H9 (cell line): ENCODE measurements around the gene EIF5A2. TPM values are rescaled to one million over a fixed set of nuclear protein-coding genes. Genes with fewer than 3 reads are reported as not detected.

Experiments used
- DNase-seq: peaks from one replicate; pipeline ENCODE4 v3.0.0-alpha.2; 2017
- H2AFZ ChIP-seq: one replicate; pipeline ENCODE4 v1.6.1; 2013; ENCODE audit warnings: mild to moderate bottlenecking, low read length, control low read depth, moderate library complexity
- H2AK5ac ChIP-seq: 2 replicates; pipeline ENCODE4 v1.6.1; 2013; ENCODE audit warnings: low read length, control low read depth, mixed read lengths; ENCODE audit not compliant: insufficient read length
- H2BK120ac ChIP-seq: one replicate; pipeline ENCODE4 v1.6.1; 2013; ENCODE audit warnings: low read depth, mild to moderate bottlenecking, low read length, control low read depth, inconsistent platforms; ENCODE audit not compliant: poor library complexity, severe bottlenecking
- H2BK12ac ChIP-seq: 2 replicates; pipeline ENCODE4 v1.6.1; 2013; ENCODE audit warnings: low read length, control low read depth, mixed read lengths, low read depth; ENCODE audit not compliant: insufficient read length
- H2BK15ac ChIP-seq: 2 replicates; pipeline ENCODE4 v1.6.1; 2013; ENCODE audit warnings: low read depth, low read length, control low read depth
- H2BK20ac ChIP-seq: one replicate; pipeline ENCODE4 v1.6.1; 2013; ENCODE audit warnings: low read depth, mild to moderate bottlenecking, low read length, control low read depth, inconsistent platforms; ENCODE audit not compliant: poor library complexity, severe bottlenecking
- H2BK5ac ChIP-seq: 2 replicates; pipeline ENCODE4 v1.6.1; 2013; ENCODE audit warnings: low read length, control low read depth, mixed read lengths; ENCODE audit not compliant: insufficient read length
- H3K14ac ChIP-seq: 2 replicates; pipeline ENCODE4 v1.6.1; 2013; ENCODE audit warnings: low read length, control low read depth; ENCODE audit not compliant: insufficient read depth
- H3K18ac ChIP-seq: 2 replicates; pipeline ENCODE4 v1.6.1; 2013; ENCODE audit warnings: low read depth, mild to moderate bottlenecking, mixed read lengths, low read length, control low read depth; ENCODE audit not compliant: insufficient read length
- H3K23ac ChIP-seq: 2 replicates; pipeline ENCODE4 v1.6.1; 2013; ENCODE audit warnings: low read length, control low read depth, mixed read lengths, low read depth; ENCODE audit not compliant: insufficient read length
- H3K23me2 ChIP-seq: 2 replicates; pipeline ENCODE4 v1.6.1; 2013; ENCODE audit warnings: low read depth, mild to moderate bottlenecking, mixed read lengths, low read length, control low read depth; ENCODE audit not compliant: insufficient read length, poor library complexity, severe bottlenecking
- H3K27ac ChIP-seq: 2 replicates; pipeline ENCODE4 v1.5.1; 2013; ENCODE audit warnings: low read length, control low read depth, mixed read lengths, low read depth; ENCODE audit not compliant: insufficient read length
- H3K27me3 ChIP-seq: 2 replicates; pipeline ENCODE4 v1.6.1; 2013; ENCODE audit warnings: low read length, control low read depth, inconsistent platforms; ENCODE audit not compliant: insufficient read depth
- H3K4ac ChIP-seq: 2 replicates; pipeline ENCODE4 v1.6.1; 2013; ENCODE audit warnings: low read depth, mild to moderate bottlenecking, control low read depth, inconsistent platforms, low read length, moderate library complexity
- H3K4me1 ChIP-seq: 2 replicates; pipeline ENCODE4 v1.6.1; 2013; ENCODE audit warnings: low read length, control low read depth, inconsistent platforms; ENCODE audit not compliant: insufficient read depth
- H3K4me2 ChIP-seq: 2 replicates; pipeline ENCODE4 v1.6.1; 2013; ENCODE audit warnings: low read length, control low read depth, mixed read lengths; ENCODE audit not compliant: insufficient read length, insufficient read depth
- H3K56ac ChIP-seq: 2 replicates; pipeline ENCODE4 v1.6.1; 2013; ENCODE audit warnings: low read depth, mild to moderate bottlenecking, mixed read lengths, low read length, control low read depth; ENCODE audit not compliant: insufficient read length
- H3K79me1 ChIP-seq: 2 replicates; pipeline ENCODE4 v1.6.1; 2013; ENCODE audit warnings: low read depth, mild to moderate bottlenecking, moderate library complexity, low read length, control low read depth, inconsistent platforms; ENCODE audit not compliant: insufficient read depth, poor library complexity, severe bottlenecking
- H3K79me2 ChIP-seq: 2 replicates; pipeline ENCODE4 v1.6.1; 2013; ENCODE audit warnings: low read length, control low read depth, inconsistent platforms; ENCODE audit not compliant: insufficient read depth
- H3K9ac ChIP-seq: 2 replicates; pipeline ENCODE4 v1.6.1; 2013; ENCODE audit warnings: low read length, control low read depth, mixed read lengths; ENCODE audit not compliant: insufficient read length; ENCODE audit errors: extremely low read depth
- H3K9me3 ChIP-seq: one replicate; pipeline ENCODE4 v1.6.1; 2013; ENCODE audit warnings: low read depth, low read length, inconsistent platforms; ENCODE audit not compliant: control insufficient read depth
- H3T11ph ChIP-seq: one replicate; pipeline ENCODE4 v1.6.1; 2013; ENCODE audit warnings: mild to moderate bottlenecking, low read length, control low read depth, inconsistent platforms
- H4K20me1 ChIP-seq: one replicate; pipeline ENCODE4 v1.6.1; 2013; ENCODE audit not compliant: control insufficient read depth, insufficient read length, insufficient read depth
- H4K5ac ChIP-seq: 2 replicates; pipeline ENCODE4 v1.6.1; 2013; ENCODE audit warnings: low read depth, mild to moderate bottlenecking, mixed read lengths, low read length, control low read depth; ENCODE audit not compliant: insufficient read length
- H4K8ac ChIP-seq: replicated peaks from 2 replicates; pipeline ENCODE4 v1.6.1; 2013; ENCODE audit warnings: low read length, control low read depth, mixed read lengths, low read depth; ENCODE audit not compliant: insufficient read length
- H4K91ac ChIP-seq: 2 replicates; pipeline ENCODE4 v1.6.1; 2013; ENCODE audit warnings: low read depth, mild to moderate bottlenecking, moderate library complexity, mixed read lengths, low read length, control low read depth; ENCODE audit not compliant: insufficient read length
- H3K27ac Mint-ChIP-seq, 3 experiments: 2 replicates in 2 of 3; 3 replicates in 1 of 3; pipeline ENCODE4 v1.8.0; 2020 to 2021; ENCODE audit warnings: mixed read lengths in 3 of 3, mild to moderate bottlenecking in 1 of 3, moderate library complexity in 1 of 3
- H3K27me3 Mint-ChIP-seq: 2 replicates; pipeline ENCODE4 v1.8.0; 2021; ENCODE audit warnings: low read depth, mild to moderate bottlenecking, moderate library complexity, mixed read lengths
- H3K36me3 Mint-ChIP-seq, 3 experiments: 2 replicates in 2 of 3; 3 replicates in 1 of 3; pipeline ENCODE4 v1.8.0; 2020 to 2021; ENCODE audit warnings: low read depth in 3 of 3, mixed read lengths in 3 of 3; ENCODE audit not compliant: insufficient read depth in 1 of 3
- H3K4me1 Mint-ChIP-seq, 2 experiments: 2 replicates each; pipeline ENCODE4 v1.8.0; 2020; ENCODE audit warnings: mixed read lengths in 2 of 2
- H3K4me3 Mint-ChIP-seq, 2 experiments: 2 replicates in 1 of 2; 3 replicates in 1 of 2; pipeline ENCODE4 v1.8.0; 2020 to 2021; ENCODE audit warnings: mild to moderate bottlenecking in 2 of 2, mixed read lengths in 2 of 2, moderate library complexity in 1 of 2
- H3K9me3 Mint-ChIP-seq, 2 experiments: 2 replicates in 1 of 2; 3 replicates in 1 of 2; pipeline ENCODE4 v1.8.0; 2020; ENCODE audit warnings: mild to moderate bottlenecking in 2 of 2, mixed read lengths in 2 of 2, moderate library complexity in 1 of 2
- CTCF ChIP-seq: fragments of 200-600 bp; sonication (generic); conservative IDR thresholded peaks from 3 replicates; pipeline ENCODE4 v1.8.0; 2021; ENCODE audit warnings: antibody characterized with exemption, mild to moderate bottlenecking
- WGBS: extraction: QIAGEN DNeasy Blood & Tissue Kit; methylation state at CpG from one replicate; pipeline ENCODE4 v1.1.7; 2013; ENCODE audit warnings: missing lambda C conversion rate, low lambda C conversion rate, mixed read lengths; ENCODE audit not compliant: insufficient read length; ENCODE audit errors: extremely low coverage; 5-methylcytosine and 5-hydroxymethylcytosine counted together
- total RNA-seq: library from RNA; stranded (reverse); gene quantifications from 2 replicates; pipeline ENCODE4 v1.2.1, GENCODE V29; 2021

Gene EIF5A2
- total RNA-seq, 1 experiment from 2014 or later: 7.7 TPM

- H3K18ac ChIP-seq: no peak overlapping the region
- no peak overlapping the region for H2AK5ac ChIP-seq
- H4K20me1 ChIP-seq: no peaks in the 10 kb centered on the region
- H3K79me2 ChIP-seq: peaks cover 8% of the 10 kb centered on the region; the same call in 1 of the 2 replicates
- H4K8ac ChIP-seq: no peak overlapping the region
- H4K5ac ChIP-seq: no peak overlapping the region
- no peak overlapping the region for H2BK5ac ChIP-seq
- H3K4ac ChIP-seq: no peak overlapping the region
- Mint-ChIP-seq H3K27me3 (no peaks in the 10 kb centered on the region; the same call in 1 of the 2 replicates), H3K36me3 (peaks cover 21 to 53% (median 24%) of the 10 kb centered on the region in 3 experiments), H3K4me1 (peaks cover 13 to 22% of the 10 kb centered on the region in 2 experiments), H3K4me3 (peak overlapping the region; percentile 91 to 98), H3K27ac (peak overlapping the region in 2 of 3 experiments; percentile 91 to 100; a peak in 3 of 7 replicates), H3K9me3 (no peaks in the 10 kb centered on the region; a peak in 1 of 5 replicates)
- peak overlapping the region; percentile 98 for H3K9ac ChIP-seq
- no peak overlapping the region for H2BK12ac ChIP-seq
- no peak for TF ChIP-seq CTCF
- no peaks in the 10 kb centered on the region for H3K4me1 ChIP-seq
- H3K56ac ChIP-seq: no peak overlapping the region
- no peaks in the 10 kb centered on the region for H3K27me3 ChIP-seq
- H2BK15ac ChIP-seq: no peak overlapping the region
- H2BK120ac ChIP-seq: no peak overlapping the region
- H3T11ph ChIP-seq: no peak overlapping the region
- peak overlapping the region; percentile 59 for H3K27ac ChIP-seq
- no peaks in the 10 kb centered on the region for H3K79me1 ChIP-seq
- no peak overlapping the region for H3K14ac ChIP-seq
- DNase-seq: no peak
- no peak overlapping the region for H2BK20ac ChIP-seq
- no CpG with 5 or more reads among the region's 9 CpGs for WGBS
- H3K23ac ChIP-seq: no peak overlapping the region
- peak overlapping the region; percentile 46 for H3K4me2 ChIP-seq
- peaks cover 2% of the 10 kb centered on the region for H3K23me2 ChIP-seq
- no peaks in the 10 kb centered on the region for H3K9me3 ChIP-seq
- no peak overlapping the region for H2AFZ ChIP-seq
- H4K91ac ChIP-seq: no peak overlapping the region
Observed at GRCh38 chr3:170868577-170869238, 39.7 kb downstream of the EIF5A2 start.
